ENCODE results near the gene ILRUN.
"Not testable (repeated sequence)": the region's sequence is repeated elsewhere in the genome, so short reads cannot be mapped to it uniquely, and the experiment has no call there.

ILRUN gene

DNA sequence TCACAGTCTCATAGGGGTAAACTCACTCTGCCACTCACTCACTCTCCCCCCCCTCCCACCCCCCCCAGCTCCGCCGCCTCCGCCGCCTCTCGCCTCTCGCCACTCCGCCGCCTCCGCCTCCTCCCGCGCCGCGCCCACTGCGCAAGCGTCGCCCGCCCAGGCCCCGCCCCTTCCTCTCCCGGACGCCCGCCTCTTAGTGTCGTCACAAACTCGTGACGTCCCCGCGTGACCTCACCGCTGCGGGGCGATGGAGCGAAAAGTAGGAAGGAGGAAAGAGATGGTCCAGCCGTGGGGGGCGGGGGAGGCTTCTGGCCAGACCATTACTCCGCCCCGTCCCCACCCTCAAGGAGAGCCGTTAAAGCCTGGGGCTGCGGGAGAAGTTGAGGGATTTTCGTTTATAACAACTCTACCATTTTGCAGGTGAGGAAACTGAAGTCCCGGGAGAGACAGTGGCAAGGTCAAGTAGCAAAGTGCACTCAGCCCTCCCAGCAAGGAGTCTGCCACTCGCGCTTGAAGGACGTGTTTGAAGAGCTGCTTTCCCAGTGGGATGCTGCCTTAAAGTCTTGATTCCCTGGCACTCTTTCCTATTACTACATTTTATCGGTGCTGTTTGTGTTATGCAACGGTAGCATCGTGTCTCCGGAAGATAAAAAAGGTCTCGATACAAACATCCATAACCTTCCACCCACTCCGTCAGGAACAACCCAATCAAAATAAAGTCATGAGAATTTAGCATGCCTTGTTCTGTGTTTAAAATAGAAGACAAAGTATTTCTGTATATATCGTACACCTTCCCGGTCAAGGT is at the start of gene ILRUN:
TSS of gene ILRUN (minus strand) at position 29 of the 805 bp plus-strand sequence. CDS start 164 bp downstream, outside the sequence.
- peak; percentile 87 to 97 for DNase-seq

GRCh38 chr6:34745277-34746103 is 48.9 kb upstream of the ILRUN start:
- DNase-seq = no peak

DNA sequence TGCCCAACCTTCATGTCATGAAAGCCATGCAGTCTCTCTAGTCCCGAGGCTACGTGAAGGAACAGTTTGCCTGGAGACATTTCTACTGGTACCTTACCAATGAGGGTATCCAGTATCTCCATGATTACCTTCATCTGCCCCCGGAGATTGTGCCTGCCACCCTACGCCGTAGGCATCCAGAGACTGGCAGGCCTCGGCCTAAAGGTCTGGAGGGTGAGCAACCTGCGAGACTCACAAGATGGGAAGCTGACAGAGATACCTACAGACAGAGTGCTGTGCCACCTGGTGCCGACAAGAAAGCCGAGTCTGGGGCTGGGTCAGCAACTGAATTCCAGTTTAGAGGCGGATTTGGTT is 47.7 kb upstream of the ILRUN start:
- not testable (repeated sequence) for DNase-seq

DNA sequence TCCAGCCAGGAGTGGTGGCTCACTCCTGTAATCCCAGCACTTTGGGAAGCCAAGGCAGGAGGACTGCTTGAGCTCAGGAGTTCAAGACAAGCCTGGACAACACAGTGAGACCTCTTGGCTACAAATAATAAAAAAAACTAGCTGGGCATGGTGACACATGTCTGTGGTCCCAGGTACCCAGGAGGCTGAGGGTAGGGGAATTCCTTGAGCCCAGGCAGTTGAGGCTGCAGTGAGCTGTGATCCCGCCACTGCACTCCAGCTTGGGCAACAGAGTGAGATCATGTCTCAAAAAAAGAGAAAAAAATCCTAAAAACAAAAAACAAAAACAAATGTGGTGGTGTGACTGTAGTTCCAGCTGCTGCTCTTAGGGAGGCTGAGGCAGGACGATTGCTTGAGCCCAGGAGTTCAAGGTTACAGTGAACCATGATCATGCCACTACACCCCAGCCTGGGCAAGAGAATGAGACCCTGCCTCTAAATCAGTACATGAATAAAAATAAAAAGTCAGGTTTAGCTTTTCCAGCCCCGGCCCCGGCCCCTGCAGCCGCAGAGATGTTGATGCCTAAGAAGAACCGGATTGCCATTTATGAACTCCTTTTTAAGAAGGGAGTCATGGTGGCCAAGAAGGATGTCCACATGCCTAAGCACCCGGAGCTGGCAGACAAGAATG is 47.2 kb upstream of the ILRUN start:
- no peak for DNase-seq

- no peak for DNase-seq
These were observed 45.5 kb upstream of the ILRUN start for GRCh38 chr6:34742094-34742493.

DNA sequence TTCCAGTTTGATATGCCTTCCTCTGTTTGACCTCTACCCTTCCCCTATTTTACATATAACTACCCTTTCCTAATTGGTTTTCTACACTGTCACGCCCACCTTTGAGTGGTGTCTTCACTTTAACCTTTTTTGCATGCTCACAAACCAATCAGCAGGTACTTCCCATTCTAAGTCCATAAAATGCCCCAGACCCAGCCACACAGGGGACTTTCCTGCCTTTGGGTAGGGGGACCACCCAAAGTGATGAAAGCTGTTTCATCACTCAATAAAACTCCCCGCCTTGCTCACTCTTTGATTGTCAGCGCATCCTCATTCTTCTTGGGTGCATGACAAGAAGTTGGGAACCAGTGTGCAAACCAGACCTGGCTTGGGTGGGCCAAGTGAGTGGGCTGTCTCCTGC is 40.3 kb upstream of the ILRUN start:
- DNase-seq = no peak

DNA sequence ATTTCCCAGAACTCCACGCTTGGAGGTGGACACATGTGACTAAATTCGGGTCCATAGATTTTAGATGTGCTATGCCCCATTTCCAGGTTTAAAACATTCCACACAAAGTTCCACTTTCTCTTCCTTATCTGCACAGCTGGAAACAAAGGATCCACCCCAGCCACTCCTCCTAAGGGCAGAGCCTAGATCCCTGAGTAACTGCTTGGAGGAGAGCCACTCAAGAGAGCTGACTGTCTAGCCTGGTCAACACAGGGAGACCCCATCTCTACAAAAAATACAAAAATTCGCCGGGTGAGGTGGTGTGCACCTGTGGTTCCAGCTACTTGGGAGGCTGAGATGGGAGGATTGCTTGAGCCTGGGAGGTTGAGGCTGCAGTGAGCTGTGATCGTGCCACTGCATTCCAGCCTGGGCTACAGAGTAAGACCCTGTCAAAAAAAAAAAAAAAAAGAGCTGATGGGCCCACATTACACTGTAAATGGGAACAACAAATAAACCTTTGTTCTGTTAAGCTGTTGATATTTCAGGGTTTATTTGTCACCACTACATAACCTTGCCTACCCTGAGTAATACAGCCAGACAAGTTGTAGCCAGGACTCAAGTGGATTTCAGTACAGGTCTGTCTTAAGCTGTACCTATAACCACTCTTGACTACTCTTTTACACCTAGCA is 35.0 kb upstream of the ILRUN start:
- no peak for DNase-seq

GRCh38 chr6:34729631-34730470 is 33.3 kb upstream of the ILRUN start:
- DNase-seq = no peak

DNA sequence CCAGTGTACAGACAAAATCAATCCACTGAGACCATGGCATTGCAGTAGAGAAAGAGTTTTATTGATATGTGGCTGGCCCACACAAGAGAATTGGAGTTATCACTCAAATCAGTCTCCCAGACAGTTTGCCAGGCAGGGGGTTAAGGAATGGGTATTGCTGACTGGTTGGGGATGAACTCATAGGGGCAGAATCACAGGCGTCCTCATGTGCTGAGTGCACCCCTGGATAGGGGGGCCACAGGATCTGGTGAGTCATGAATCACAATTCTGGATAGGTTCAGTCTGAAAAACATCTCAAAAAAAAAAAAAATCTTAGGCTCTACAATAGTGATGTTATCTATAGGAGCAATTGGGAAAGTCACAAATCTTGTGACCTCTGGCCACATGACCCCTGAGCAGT is 29.5 kb upstream of the ILRUN start:
- DNase-seq = no peak

DNA sequence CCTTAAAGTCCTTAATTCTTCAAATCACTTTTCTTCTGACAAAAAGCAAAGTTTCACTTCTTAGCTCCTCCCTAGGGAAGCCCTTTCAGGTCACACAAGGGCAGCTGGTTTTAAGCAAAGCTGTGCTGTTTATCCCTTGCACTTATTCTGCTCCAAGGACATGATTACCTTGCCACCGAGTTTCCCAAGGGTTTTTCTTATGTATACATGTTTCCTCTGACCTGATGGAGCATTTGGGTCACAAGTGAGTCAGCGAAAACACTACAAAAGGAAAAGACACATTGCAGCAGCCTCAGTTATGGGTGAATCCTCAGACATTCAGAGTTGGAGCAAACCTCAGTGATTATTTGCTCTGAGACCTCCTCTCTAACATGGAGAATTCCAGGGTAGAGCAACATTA is 26.6 kb upstream of the ILRUN start:
- DNase-seq = no peak

- DNase-seq = no peak
These were observed 25.9 kb upstream of the ILRUN start for GRCh38 chr6:34722451-34722850.

- not testable (repeated sequence) for DNase-seq
These were observed 23.6 kb upstream of the ILRUN start for GRCh38 chr6:34720160-34720559.

- not testable (repeated sequence) for DNase-seq
These were observed 23.1 kb upstream of the ILRUN start for GRCh38 chr6:34719646-34720045.

DNA sequence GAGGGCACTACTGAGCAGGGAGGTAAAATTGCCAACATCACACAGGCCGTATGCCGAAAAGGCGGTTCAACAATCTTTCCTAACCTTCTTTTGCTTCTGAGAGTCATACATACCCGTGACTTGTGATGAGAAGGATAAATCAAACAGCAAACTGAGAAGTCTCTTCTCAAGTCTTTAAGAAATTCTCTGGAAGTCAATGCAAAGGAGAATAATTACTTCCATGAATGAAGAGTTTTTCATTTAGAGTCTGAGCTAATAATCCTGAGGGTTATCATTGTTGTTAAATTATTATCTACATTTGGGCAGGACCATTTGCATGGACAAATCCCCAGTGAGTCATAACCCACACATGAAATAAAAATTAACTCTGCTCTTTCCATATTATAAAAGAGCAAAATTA is 22.4 kb upstream of the ILRUN start:
- DNase-seq = no peak

GRCh38 chr6:34717466-34717865 is 20.9 kb upstream of the ILRUN start:
- DNase-seq = no peak

DNA sequence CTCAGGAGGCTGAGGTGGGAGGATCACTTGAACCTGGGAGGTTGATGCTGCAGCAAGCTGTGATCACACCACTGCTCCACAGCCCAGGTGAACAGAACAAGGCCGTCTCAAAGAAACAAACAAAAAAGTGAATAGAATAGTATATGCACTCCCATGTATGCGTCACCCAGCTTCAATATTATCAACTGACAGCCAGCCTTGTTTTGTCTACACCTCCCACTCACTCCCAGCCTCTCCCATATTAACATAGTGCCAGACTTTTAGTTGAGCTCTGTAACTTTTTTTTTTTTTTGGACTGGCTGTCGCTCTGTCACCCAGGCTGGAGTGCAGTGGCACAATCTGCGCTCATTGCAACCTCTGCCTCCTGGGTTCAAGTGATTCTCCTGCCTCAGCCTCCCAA is 18.1 kb upstream of the ILRUN start:
- DNase-seq = no peak

DNA sequence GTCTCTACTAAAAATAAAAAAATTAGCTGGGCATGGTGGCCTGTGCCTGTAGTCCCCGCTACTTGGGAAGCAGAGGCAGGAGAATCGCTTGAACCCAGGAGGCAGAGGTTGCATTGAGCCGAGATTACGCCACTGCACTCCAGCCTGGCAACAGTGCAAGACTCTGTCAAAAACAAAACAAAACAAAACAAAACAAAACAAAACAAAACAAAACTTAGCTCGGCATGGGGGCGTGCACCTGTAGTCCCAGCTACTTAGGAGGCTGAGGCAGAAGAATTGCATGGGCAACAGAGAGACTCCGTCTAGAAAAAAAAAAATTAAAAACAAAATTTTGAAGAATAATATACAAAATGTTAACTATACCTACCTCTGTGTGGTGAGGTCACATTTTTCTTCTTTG is 16.3 kb upstream of the ILRUN start:
- not testable (repeated sequence) for DNase-seq

DNA sequence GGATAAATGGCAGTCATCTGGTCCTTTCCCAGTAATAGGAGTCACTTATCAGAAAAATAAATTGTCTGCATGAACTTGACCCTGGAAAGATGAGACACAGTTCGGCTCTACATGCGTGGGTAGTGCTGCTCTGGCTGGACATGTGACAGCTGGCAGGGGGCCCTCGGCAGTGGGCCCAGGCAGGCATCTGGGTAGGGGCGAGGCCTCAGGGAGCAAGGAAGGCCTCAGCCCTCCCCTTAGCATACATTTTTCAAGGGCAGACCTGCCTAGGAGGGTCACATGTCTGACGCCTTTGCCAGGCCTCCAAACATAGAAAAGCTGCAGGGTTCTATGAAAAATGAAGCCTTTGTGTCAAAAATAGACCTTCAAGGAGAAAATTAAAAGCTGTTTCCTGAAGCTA is 12.8 kb upstream of the ILRUN start:
- DNase-seq = no peak

DNA sequence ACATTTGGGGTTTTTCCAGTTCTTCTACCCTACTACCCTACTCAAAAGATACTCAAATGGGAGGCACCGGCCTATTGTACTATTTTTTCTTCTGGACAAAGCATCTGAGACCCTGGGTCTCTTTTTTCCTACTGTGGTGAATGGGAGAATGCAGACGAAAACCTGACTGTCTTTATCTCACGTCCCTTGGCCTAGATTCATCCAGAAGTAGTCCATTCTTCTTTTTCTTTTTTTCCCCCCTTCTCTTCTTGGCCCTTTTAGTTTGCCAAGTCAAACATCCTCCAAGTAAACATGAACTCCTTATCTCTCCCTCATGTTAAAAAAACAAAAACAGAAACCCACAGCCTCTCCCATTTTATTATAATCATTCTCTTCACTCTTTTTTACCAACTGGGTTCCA is 8.7 kb upstream of the ILRUN start:
- DNase-seq = no peak

DNA sequence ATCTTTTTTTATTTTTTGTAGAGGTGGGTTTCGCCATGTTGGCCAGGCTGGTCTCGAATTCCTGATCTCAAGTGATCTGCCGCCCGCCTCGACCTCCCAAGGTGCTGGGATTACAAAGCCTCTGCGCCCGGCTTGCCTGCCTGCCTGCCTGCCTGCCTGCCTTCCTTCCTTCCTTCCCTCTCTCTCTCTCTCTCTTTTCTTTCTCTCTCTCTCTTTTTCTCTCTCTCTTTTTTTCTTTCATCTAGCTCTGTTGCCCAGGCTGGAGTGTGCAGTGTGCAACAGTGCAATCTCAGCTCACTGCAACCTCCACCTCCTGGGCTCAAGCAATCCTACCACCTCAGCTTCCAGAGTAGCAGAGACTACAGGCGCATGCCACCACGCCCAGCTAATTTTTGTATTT is 4.6 kb upstream of the ILRUN start:
- no peak for DNase-seq

DNA sequence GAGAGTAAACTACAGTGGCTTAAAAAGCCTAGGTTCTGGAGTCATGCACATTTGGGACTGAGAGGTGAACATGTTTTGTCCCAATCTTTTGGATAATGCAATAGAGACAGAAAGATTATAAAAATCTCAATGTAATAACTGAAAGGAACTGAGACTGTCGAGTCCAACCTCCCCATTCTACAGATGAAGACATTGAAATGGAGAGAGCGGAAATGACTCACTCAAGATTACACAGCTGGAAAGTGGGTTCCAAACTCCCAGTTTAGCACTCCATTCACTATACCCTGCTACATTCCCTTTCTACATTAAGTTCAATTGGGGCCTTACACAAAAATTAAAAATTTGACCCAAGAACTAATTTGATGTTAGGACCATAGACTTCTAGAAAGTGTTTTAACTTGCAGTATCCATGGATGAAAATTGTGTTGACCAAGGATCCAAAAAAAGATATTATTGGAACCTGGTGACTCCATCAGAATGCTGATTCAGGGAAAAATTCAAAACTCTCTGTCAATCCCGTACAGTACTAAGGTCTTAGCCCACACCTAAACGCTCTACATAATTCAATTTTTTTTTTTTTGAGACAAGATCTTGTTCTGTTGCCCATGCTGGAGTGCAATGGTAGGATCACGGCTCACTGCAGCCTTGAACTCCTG is 1.5 kb upstream of the ILRUN start:
- DNase-seq = no peak

- no peak for DNase-seq
These were observed 923 bp upstream of the ILRUN start for GRCh38 chr6:34697544-34697836.

All from bone marrow (tissue), 2 donors.